Measurements from ENCODE around the gene PLK5. TPM values are rescaled to one million over a fixed set of nuclear protein-coding genes. Genes with fewer than 3 reads are reported as not detected.

Gene PLK5
- total RNA-seq, 4 donors from 2014 or later, result not detected

DNA sequence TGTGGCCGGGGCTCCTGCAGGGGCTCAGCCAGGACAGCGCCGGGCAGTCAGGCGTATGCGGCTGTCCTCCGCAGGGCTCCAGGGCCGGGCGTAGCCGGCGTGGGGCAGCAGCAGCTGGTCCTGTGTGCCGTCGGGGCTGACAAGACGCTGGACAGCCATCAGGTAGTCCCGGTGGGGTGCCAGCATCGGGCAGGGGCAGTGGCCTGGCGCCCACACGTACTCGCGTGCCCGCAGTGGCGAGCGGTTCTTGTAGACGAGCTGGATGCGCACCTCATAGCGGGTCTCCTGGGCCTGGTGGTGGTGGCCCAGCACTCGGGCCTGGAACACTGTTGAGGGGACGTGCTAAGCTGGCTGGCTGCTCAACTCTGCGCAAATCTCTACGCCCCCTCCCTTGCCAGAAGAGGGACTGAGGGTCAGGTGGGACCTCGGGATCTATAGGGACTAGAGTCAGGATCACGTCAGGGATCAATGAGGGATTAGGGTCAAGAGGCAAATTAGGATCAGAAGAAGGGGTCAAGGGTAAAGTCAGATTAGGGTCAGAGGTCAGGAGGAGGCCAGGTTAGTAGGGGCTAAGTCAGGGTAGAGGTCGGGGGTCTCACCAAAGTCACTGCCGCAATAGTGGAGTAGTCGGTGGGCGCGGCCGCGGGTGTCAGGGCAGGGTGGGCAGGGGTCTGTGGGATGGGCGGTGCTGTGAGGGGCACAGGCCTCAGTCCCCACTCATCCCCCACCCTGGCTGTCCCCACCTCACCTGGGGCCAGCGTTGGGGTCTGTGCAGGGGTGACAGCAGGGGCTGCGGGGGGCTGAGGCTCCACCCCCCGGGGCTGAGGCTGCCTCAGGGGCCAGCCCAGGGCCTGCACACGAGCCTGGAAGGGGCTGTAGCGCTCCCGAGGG is 17.6 kb upstream of the PLK5 start:
- DNase-seq, result no peak
- H3K4me3 ChIP-seq, result no peak overlapping the region
- TF ChIP-seq CTCF (IDR thresholded peaks at IDR 0.05) (no peak), POLR2A (IDR thresholded peaks at IDR 0.05) (no peak), EP300 (IDR thresholded peaks at IDR 0.05; ENCODE audit: low read depth) (no peak), POLR2AphosphoS5 (IDR thresholded peaks at IDR 0.05) (no peak)
- no peaks in the 10 kb centered on the region for H3K36me3 ChIP-seq
- H3K27ac ChIP-seq, result no peak overlapping the region
- H3K27me3 ChIP-seq, result peaks cover 55% of the 10 kb centered on the region
- H3K9me3 ChIP-seq, result no peaks in the 10 kb centered on the region
- in situ Hi-C loops (cut with MboI; ENCODE audit: low pct_ligation_motif_present in 1 of 4, low pct_unique_long_range_greater_than_20kb in 1 of 4, low sequenced_read_pairs in 3 of 4), result no loop called here
- peaks cover 0 to 17% (median 9%) of the 10 kb centered on the region in 4 donors for H3K4me1 ChIP-seq
- 80 to 86% methylated on average over 1 to 45 of the region's 45 CpGs for WGBS, 2 donors (ENCODE audit: low coverage in 1 of 2)
- intact Hi-C loops (cut with DNase I; ENCODE audit: low total_unique reads), result no loop called here

DNA sequence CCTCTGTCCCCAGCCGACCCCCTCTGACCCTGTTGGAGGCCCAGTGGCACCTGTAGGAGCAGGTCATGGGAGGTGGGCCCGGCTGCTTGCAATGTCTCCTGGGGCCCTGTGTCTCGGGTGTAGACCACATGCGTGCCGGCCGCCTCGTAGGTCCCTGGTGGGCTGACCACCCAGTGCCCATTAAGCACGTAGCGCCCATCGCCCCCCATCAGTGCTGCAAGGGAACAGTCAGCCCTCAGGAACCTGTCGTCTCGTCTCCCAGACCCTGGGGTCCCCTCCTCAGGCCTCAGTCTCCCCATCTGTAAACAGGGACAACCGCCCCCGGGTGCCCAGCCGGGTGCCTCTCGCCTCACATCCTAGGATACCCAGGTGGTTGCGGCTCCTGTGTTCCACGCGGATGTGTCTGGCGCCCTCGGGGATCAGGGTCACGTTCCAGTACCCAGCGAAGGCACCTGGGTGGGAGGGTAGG is 16.7 kb upstream of the PLK5 start:
- no peak overlapping the region for H3K4me3 ChIP-seq
- no peak for DNase-seq
- TF ChIP-seq CTCF (IDR thresholded peaks at IDR 0.05), result no peak
- no peak for TF ChIP-seq POLR2A (IDR thresholded peaks at IDR 0.05)
- no peak for TF ChIP-seq EP300 (IDR thresholded peaks at IDR 0.05; ENCODE audit: low read depth)
- TF ChIP-seq POLR2AphosphoS5 (IDR thresholded peaks at IDR 0.05), result no peak
- H3K4me1 ChIP-seq, result peaks cover 0 to 20% (median 11%) of the 10 kb centered on the region in 4 donors
- H3K27ac ChIP-seq, result peak overlapping the region; percentile 63 to 87 (median 80)
- peaks cover 55% of the 10 kb centered on the region for H3K27me3 ChIP-seq
- in situ Hi-C loops (cut with MboI; ENCODE audit: low pct_ligation_motif_present in 1 of 4, low pct_unique_long_range_greater_than_20kb in 1 of 4, low sequenced_read_pairs in 3 of 4), result no loop called here
- 68% methylated on average over 19 of the region's 23 CpGs; no CpG with 5 or more reads in 1 of the 2 donors for WGBS, 2 donors (ENCODE audit: low coverage in 1 of 2)
- no peaks in the 10 kb centered on the region for H3K36me3 ChIP-seq
- H3K9me3 ChIP-seq, result no peaks in the 10 kb centered on the region
- intact Hi-C loops (cut with DNase I; ENCODE audit: low total_unique reads), result no loop called here

GRCh38 chr19:1507763-1508506 is 15.9 kb upstream of the PLK5 start:
- no peak for TF ChIP-seq POLR2A (IDR thresholded peaks at IDR 0.05)
- TF ChIP-seq POLR2AphosphoS5 (IDR thresholded peaks at IDR 0.05), result peak in 1 of 3 donors; percentile 16
- WGBS, 2 donors (ENCODE audit: low coverage in 1 of 2), result 0 to 9% methylated on average over 2 to 40 of the region's 46 CpGs
- H3K27me3 ChIP-seq, result peaks cover 54% of the 10 kb centered on the region
- in situ Hi-C loops (cut with MboI; ENCODE audit: low pct_ligation_motif_present in 1 of 4, low pct_unique_long_range_greater_than_20kb in 1 of 4, low sequenced_read_pairs in 3 of 4) (no loop called here), intact Hi-C loops (cut with DNase I; ENCODE audit: low total_unique reads) (no loop called here)
- peak overlapping the region; percentile 63 to 87 (median 80) for H3K27ac ChIP-seq
- H3K4me1 ChIP-seq, result peaks cover 0 to 25% (median 14%) of the 10 kb centered on the region in 4 donors
- H3K36me3 ChIP-seq, result no peaks in the 10 kb centered on the region
- H3K4me3 ChIP-seq, result peak overlapping the region in 3 of 4 donors; percentile 23 to 39 (median 38)
- DNase-seq, result peak; percentile 93
- no peaks in the 10 kb centered on the region for H3K9me3 ChIP-seq

DNA sequence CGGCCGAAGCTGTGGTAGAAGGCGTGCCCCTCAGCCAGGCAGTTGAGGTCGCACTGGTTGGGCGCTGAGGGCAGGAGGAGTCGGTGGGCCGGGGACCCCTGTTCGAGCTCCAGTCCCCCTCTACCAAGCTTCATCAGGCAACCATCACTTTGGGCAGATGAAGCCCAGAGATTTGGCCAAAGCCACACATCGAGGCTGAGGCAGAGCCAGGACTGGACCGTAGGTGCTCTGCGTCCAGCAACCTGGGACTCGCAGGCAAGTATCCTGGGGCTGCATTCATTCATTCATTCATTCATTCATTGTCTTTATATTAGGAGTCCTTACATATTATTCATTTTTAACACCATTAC is 15.4 kb upstream of the PLK5 start:
- H3K27ac ChIP-seq, result peak overlapping the region; percentile 63 to 87 (median 80)
- H3K4me1 ChIP-seq, result peaks cover 4 to 23% (median 13%) of the 10 kb centered on the region in 4 donors
- no peaks in the 10 kb centered on the region for H3K36me3 ChIP-seq
- no peak for DNase-seq
- no peaks in the 10 kb centered on the region for H3K9me3 ChIP-seq
- peak overlapping the region in 2 of 4 donors; percentile 23 to 38 for H3K4me3 ChIP-seq
- in situ Hi-C loops (cut with MboI; ENCODE audit: low pct_ligation_motif_present in 1 of 4, low pct_unique_long_range_greater_than_20kb in 1 of 4, low sequenced_read_pairs in 3 of 4) (no loop called here), intact Hi-C loops (cut with DNase I; ENCODE audit: low total_unique reads) (no loop called here)
- WGBS, 2 donors (ENCODE audit: low coverage in 1 of 2), result 43 to 100% methylated on average over 1 to 12 of the region's 12 CpGs
- TF ChIP-seq POLR2AphosphoS5 (IDR thresholded peaks at IDR 0.05), result no peak
- TF ChIP-seq CTCF (IDR thresholded peaks at IDR 0.05), result no peak
- no peak for TF ChIP-seq POLR2A (IDR thresholded peaks at IDR 0.05)
- TF ChIP-seq EP300 (IDR thresholded peaks at IDR 0.05; ENCODE audit: low read depth), result no peak
- H3K27me3 ChIP-seq, result peaks cover 51% of the 10 kb centered on the region

Data from transverse colon (tissue), 4 donors.